GM12878 (cell line): ENCODE measurements around the gene CCR5AS.

Experiments
- CEBPB ChIP-seq, 2 experiments: fragments of 150-350 bp in 1 of 2; IDR thresholded peaks; 2 replicates each; pipeline ENCODE4 v1.6.1; 2012 to 2014; ENCODE audit warnings: low read depth in 2 of 2, low read length in 2 of 2, borderline replicate concordance in 1 of 2, inconsistent platforms in 1 of 2
- POLR2AphosphoS5 ChIP-seq: IDR thresholded peaks from 2 replicates; pipeline ENCODE4 v1.6.1; 2011; ENCODE audit warnings: mild to moderate bottlenecking, low read length, inconsistent platforms
- SREBF2 ChIP-seq: IDR thresholded peaks from 2 replicates; pipeline ENCODE4 v1.6.1; 2012; ENCODE audit warnings: mild to moderate bottlenecking, low read length
- TAF1 ChIP-seq: IDR thresholded peaks from 2 replicates; pipeline ENCODE4 v1.6.1; 2011; ENCODE audit warnings: mild to moderate bottlenecking, low read depth, low read length, borderline replicate concordance
- TF ChIP-seq, protein P1 (sequence below): IDR thresholded peaks from 2 replicates; pipeline ENCODE4 v1.6.1; 2011; ENCODE audit warnings: low read depth, low read length, improper control_type of control experiment, borderline replicate concordance
- TF ChIP-seq, protein P2 (sequence below): IDR thresholded peaks from 2 replicates; pipeline ENCODE4 v1.6.1; 2012; ENCODE audit warnings: low read depth, low read length, improper control_type of control experiment

DNA sequence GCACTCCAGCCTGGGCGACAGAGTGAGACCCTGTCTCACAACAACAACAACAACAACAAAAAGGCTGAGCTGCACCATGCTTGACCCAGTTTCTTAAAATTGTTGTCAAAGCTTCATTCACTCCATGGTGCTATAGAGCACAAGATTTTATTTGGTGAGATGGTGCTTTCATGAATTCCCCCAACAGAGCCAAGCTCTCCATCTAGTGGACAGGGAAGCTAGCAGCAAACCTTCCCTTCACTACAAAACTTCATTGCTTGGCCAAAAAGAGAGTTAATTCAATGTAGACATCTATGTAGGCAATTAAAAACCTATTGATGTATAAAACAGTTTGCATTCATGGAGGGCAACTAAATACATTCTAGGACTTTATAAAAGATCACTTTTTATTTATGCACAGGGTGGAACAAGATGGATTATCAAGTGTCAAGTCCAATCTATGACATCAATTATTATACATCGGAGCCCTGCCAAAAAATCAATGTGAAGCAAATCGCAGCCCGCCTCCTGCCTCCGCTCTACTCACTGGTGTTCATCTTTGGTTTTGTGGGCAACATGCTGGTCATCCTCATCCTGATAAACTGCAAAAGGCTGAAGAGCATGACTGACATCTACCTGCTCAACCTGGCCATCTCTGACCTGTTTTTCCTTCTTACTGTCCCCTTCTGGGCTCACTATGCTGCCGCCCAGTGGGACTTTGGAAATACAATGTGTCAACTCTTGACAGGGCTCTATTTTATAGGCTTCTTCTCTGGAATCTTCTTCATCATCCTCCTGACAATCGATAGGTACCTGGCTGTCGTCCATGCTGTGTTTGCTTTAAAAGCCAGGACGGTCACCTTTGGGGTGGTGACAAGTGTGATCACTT is 34.1 kb downstream of the CCR5AS start:
- no peak for TF ChIP-seq SREBF2
- TF ChIP-seq, protein P1, sequence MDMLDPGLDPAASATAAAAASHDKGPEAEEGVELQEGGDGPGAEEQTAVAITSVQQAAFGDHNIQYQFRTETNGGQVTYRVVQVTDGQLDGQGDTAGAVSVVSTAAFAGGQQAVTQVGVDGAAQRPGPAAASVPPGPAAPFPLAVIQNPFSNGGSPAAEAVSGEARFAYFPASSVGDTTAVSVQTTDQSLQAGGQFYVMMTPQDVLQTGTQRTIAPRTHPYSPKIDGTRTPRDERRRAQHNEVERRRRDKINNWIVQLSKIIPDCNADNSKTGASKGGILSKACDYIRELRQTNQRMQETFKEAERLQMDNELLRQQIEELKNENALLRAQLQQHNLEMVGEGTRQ: no peak
- no peak for TF ChIP-seq POLR2AphosphoS5
- TF ChIP-seq CEBPB (IDR thresholded peaks at IDR 0.05; ENCODE audit: borderline replicate concordance in 1 of 2, low read depth in 2 of 2, low read length in 2 of 2): no peak
- no peak for TF ChIP-seq TAF1
- TF ChIP-seq, protein P2, sequence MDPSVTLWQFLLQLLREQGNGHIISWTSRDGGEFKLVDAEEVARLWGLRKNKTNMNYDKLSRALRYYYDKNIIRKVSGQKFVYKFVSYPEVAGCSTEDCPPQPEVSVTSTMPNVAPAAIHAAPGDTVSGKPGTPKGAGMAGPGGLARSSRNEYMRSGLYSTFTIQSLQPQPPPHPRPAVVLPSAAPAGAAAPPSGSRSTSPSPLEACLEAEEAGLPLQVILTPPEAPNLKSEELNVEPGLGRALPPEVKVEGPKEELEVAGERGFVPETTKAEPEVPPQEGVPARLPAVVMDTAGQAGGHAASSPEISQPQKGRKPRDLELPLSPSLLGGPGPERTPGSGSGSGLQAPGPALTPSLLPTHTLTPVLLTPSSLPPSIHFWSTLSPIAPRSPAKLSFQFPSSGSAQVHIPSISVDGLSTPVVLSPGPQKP: no peak
